NCI-H1417 (cell line): ENCODE data around the gene PLCXD3.

ENCODE experiments used
- DNase-seq, 3 experiments: peaks; one replicate each; lab custom pipeline; 2025; lab: John Stamatoyannopoulos, UW

Gene PLCXD3, protein sequence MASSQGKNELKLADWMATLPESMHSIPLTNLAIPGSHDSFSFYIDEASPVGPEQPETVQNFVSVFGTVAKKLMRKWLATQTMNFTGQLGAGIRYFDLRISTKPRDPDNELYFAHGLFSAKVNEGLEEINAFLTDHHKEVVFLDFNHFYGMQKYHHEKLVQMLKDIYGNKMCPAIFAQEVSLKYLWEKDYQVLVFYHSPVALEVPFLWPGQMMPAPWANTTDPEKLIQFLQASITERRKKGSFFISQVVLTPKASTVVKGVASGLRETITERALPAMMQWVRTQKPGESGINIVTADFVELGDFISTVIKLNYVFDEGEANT

DNA sequence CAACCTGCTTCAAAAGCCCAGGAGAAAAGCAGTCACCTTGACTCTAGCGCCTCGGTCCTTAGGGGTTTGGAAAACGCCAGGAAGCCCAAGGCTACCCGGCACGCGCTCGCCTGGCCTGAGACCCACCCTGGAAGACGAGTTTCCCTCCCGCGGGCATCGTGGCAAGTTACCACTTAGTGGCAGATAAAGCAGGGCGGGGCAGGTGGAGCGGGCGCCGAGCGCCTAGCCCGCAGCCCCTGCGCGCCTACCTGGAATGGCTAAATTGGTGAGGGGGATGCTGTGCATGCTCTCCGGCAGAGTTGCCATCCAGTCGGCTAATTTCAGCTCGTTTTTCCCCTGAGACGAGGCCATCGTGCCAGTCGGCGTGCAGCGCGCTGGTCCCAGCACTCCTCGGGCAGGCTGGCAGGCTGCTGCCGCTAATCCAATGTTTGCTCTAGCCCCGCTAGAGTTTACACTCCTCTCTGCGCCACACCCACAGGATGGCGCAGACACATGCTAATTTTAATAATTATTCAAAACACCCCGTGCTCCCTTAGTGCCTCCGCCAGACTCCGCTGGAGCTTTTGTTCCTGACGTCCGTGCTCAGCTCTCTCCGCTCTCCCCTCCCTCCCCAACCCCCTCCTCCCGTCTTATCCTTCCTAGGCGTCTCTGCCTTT is at the start of gene PLCXD3:
PLCXD3 (minus strand) TSS at position 426 of the 656 bp plus-strand sequence; CDS start at position 351, 75 bp downstream.
- DNase-seq: peak in 2 of 3 experiments; percentile 79 to 89

DNA sequence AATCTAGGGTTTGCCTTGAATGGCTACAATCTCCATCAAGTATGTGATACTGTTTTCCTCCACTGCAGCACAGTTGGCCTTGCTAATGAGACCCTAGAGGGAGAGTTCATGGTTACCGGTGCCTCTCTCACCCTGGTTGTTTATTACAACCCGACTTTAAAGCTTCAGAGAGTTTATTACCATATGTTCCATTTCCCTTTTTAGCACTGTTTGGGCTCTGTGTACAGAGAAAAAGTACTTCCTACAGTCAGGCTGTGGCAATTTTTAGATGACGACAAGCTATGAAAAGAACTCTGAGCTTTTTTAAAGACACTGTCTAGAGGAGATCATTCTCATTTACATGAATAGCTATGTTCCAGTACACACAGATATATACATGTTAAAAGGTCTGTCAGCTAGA is 48.8 kb upstream of the PLCXD3 start:
- DNase-seq: no peak

DNA sequence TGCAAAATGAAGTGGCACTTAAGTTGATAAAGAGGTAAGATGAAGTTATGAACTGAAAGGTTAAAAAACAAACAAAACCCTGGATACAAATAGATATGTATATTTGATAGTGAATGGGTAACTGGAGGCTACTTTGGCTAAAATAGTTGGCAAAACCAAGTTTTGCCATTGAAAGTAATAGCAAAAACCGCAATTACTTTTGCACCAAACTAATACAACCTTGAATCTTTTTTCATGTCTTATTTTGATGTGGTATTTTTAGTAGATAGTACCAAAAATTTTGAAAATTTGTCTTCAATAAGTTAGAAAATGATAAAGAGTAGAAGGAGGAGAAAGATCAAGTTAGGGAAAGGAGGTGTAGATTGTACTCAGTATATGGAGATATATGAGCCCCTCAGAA is 47.9 kb upstream of the PLCXD3 start:
- DNase-seq: no peak

DNA sequence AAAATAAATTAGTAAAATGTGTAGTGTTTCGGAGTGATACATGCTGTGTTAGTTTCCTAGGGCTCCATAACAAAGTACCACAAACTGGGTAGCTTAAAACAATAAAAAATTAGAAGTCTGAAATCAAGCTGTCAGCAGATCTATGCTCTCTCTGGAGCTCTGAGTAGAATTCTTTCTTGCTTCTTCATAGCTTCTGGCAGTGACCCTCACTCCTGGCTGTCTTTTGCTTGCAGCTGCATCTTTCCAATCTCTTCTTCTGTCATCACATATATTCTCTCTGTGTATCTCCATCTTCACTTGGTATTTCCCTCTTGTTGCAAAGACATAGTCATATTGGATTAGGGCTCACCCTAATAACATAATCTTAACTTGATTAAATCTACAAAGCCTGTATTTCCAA is 37.6 kb upstream of the PLCXD3 start:
- DNase-seq: no peak

DNA sequence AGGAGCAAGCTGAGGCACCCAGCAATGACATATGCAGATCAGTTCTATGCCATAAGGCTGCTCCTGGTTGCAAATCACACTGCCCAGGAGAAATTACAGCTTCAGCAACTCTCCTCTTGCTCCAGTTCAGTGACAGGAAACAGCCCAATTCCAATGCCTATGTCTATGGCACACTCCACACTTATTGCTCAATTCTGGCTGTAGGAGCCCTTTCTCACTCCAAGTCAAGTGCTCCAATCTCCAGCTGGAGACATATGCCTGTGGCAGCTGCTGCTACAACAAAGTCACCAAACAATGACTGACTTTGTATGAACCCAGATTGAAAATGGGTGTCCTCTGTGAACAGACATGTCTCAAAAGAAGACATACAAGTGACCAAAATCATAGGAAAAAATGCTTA is 31.8 kb upstream of the PLCXD3 start:
- DNase-seq: no peak

DNA sequence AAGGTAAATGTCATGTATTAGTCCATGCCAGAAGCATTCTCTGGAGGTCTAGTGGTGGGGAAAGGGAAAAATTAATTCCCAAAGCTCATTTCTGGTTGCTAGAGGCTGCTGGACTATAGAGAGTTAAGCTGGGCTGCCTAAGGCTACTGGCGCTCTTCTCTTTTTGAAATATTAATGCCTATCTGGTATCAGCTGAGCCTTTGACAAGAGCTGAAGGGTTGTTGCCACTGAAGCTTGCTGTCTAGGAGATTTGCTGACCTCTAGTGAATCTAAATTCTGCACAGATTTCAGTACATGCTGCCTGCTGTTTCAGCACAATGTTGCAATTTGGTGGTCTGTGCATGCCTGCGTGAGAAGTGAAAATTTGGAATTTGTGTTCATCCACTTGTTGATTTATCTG is 29.1 kb upstream of the PLCXD3 start:
- no peak for DNase-seq

DNA sequence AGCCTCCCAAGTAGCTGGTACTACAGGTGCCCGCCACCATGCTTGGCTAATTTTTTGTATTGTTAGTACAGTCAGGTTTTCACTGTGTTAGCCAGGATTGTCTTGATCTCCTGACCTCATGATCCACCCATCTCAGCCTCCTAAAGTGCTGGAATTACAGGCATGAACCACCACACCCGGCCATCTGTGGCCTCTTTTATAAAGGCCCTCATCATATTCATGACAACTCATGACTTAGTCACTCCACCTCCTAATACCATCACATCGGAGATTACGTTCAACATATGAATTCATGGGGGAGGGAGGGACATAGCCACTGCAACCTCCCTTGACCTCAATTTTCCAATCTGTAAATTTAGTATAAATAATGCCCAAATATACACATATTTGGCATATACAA is 27.2 kb upstream of the PLCXD3 start:
- DNase-seq: no peak

DNA sequence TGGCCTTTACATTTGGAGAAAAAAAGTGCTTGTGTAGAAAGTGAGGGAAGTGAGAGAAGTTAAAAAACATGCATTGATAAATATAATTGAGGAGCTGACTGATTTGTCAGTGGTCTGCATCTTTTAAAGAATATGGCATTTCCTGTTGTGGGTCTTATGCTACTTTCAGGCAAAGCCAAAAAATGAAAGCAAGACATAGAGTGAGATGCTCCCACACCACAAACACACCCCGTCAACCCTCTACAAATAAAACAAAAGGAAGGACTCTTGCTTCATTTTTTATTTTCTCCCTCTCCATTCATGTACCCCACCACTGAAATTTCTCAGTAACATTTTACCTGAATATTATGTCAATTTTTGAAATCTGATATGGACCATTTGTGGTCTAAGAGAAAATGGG is 22.1 kb upstream of the PLCXD3 start:
- DNase-seq: no peak

DNA sequence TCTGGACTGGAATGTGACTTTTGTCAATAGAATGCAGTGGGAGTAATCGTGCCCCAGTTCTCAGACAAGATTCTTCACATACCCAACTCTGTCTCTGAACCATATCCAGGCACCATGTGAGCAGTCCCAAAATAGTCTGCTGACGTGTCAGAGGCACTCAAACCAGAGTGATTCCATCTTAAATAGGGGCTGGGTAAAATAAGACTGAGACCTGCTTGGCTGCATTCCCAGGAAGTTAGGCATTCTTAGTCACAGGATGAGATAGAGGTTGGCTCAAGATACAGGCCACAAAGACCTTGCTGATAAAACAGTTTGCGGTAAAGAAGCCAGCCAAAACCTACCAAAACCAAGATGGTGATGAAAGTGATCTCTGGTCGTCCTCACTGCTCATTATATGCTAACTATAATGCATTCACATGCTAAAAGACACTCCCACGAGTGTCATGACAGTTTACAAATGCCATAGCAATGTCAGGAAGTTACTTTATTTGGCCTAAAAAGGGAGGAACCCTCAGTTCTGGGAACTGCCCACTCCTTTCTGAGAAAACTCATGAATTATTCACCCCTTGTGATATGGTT is 16.9 kb upstream of the PLCXD3 start:
- no peak for DNase-seq

DNA sequence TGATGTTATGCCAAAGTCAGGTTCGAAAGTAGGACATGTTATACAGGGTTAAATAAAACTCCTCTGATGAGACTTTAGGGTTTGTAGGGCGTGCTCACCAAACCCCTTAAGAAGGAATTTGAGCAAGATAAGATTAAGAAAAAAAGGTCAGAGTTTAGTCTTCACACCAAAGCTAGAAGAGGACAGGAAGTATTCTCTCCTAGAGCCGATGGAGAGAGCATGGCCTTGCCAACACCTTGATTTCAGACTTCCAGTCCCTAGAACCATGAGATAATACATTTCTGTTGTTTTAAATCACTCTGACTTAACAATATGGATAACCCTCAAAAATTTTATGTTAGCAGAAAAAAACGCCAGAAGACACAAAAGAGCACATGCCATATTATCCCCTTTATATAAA is 16.3 kb upstream of the PLCXD3 start:
- no peak for DNase-seq

DNA sequence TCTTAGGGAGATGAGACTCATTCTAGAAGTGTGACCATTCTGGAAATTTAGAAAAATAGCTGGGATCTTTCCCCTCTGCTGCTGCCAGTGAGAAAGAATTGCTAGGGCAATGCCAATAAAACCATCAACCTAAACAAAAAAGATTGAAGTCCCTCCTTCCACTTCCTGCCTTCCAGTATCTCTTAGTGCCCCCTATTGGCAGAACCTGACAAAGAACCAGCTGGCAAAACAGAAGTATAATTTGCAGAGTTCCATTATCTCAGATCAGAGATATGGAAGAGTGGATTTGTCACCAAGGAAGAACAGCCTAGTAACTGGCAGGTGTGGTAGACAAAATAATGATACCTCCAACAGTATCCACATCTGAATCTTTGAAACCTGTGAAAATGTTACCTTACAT is 13.8 kb upstream of the PLCXD3 start:
- peak in 1 of 3 experiments; percentile 52 for DNase-seq

DNA sequence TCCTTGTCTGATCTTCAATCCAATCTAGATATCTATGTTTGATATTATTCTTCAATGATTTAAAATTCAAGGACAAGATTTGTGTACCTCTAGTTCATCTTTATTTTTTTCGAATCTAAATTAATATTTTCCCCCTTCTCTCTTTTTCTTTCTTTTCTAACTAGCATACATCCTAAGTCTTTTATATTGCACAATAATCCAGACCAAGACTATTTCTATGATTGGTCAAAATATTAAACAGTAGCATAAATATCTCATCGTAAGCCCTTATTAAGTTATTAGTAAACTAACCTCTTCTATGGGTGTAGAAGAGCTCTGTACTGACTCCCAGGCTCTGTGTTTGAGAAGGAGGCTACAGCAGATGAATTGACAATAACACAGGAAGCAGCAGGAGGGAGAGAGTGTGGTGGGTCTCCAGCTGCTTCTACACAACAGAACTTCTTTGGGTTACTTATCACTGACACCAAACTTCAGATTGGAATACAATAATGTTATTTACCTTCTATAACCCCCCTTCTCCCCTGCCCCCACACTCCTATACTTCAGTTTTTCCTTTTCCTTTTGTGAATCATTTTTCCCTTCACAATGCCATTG is 11.9 kb upstream of the PLCXD3 start:
- DNase-seq: no peak

DNA sequence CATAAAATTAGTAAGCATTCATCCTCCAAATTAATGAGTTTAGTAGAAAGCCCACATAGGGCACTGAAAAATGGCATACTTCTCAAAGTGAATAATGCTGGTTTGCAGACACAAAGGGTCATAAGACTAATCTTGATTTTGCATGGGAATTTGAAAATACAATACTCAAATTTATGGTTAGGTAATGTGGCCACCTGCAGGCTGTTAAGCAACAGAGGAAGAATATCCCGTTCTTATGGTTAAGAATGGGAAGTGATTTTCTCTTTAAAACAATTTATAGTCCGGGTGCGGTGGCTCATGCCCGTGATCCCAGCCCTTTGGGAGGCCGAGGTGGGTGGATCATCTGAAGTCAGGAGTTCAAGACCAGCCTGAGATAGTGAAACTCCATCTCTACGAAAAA is 9.4 kb upstream of the PLCXD3 start:
- peak in 1 of 3 experiments; percentile 38 for DNase-seq

DNA sequence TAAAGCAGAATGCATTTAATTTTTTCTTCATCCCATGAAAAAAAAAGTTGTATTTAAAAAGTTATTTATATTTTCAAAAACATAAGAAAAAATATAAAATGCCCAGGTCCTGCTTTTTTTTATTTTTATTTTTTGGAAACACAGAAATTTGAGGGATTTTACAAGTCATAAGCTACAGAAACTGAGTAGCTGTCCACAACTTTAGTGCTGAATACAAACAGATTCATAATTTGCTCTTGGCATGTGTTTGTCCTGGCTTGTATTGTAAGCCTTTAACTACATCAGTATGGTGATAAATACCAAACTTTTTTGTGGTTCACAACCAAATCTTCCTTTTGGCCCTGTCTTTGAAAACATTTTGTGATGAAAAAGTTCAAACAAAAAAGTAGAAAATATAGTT is 7.5 kb upstream of the PLCXD3 start:
- no peak for DNase-seq

DNA sequence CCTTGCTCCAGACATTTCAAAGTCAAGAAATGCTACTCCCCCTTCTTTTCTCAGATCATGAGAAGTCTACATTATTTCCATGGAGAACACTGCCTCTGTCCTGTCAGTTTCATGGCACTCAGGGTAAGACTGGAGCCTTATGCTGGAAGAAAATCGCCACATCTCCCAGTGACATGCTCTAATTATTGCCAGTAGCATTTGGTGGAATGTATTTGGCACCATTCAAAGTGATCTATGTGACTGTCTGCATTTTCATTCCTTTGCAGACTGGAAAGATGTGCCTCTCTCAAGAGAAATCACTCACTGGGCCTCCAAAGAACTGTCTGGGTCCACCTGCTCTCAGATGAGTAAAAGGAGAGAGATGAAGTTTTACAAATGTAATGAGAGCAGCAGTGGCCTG is 840 bp upstream of the PLCXD3 start:
- peak in 1 of 3 experiments; percentile 44 for DNase-seq

DNA sequence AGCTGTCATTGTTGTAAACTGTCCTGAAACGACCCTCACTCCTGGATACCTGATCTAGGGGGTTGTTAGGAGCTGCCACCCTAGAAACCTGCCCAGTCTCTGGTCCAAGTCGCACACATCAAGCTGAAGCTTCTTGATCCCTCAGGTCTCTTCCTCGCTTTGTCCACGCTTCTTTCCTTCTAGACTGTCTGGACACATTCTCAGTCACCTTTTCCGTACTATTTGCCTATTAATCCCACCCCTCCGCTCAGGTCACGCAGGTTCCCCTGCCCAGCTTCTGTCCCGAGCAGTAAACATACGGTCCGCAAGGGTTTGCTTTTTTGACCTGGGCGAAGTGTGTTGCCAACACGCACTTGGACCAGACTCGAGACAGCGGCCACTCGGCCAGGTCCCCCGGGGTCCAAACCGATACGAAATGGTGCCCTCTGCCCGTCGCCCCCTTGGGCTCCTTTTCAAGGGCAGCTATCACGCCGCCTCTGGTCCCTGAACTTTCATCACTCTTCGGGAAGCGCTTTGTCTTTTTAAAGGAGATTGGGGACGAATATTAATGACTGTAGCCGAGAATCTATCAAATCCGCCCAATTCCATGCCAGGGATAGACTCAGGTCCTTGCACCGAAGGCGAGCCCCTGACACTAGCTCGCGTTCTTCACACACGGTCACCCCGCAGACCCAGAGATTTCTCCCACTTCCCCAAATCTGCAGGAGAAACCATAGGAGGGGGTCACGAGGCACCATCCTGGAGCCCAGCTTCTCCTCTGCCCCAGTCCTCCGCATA is 814 bp downstream of the PLCXD3 start:
- DNase-seq: peak in 1 of 3 experiments; percentile 35

DNA sequence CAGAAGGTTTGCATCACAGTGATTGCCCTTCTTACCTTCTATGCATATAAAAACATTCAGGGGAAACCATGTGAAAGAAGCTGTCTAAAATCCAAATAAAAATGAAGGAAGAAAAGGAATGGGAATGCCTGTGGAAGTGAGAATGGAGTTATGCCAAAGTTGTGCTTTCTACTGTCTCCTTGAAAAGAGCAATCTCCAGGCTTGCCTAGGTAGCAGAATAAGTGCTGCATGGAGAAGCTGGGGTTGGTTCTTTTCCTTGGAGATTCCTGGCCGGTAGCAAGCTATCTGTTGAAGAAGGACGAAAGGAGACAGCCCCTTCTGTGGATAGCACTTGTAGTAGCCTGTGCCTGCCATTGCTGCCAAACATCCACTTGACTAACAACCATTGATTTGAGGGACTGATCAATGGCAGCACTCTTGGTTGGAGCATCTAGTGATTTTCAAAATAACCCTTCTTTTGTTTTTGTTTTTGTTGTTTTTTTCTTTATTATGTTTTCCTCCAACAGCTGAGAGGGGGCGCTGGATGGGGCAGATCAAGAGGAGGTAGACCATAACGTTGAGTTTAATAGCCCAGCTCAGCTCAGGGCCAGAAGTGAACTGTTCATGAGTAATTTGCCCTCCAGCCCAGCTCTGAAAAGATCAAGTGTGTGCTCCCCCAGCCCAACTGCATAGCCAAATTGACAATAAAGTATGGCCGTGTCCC is 1.6 kb downstream of the PLCXD3 start:
- DNase-seq: no peak

DNA sequence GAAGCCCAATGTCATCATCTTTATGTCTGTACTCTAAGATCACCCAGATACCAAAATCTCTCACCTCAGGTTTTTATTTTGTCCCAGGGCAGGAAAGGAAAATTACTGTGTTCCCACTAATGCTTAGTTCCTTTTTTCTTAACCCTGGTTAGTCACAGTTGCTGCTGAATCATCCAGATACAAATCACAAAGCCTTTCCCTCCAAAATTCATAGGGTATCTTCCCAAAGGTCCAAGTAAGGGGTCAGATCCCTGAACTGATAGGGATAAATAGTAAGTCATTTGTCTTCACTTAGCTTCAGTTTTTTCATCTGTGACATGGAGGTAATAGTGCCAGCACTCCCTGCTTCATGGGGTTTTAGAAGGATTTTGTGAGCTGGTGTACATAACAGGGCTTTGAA is 2.2 kb downstream of the PLCXD3 start:
- peak in 1 of 3 experiments; percentile 56 for DNase-seq

DNA sequence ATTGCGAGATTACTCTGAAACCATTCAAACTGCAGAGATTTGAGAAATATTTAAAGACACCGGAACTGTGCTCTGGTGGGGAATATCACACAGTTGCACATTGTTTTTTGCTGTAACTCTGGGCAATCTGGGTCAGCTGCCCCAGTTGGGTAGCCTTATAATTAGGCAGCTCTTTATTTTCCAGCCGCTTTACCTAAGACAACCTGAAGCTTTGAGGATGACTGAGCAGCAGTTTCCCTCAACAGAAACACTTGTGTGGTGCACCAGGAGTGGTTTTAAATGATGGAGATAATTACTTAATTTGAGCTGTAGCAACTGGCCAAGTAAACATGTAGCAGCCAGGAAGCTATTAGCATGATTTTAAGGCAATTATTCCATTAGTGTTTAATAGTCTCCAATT is 2.9 kb downstream of the PLCXD3 start:
- DNase-seq: peak in 2 of 3 experiments; percentile 61 to 91

DNA sequence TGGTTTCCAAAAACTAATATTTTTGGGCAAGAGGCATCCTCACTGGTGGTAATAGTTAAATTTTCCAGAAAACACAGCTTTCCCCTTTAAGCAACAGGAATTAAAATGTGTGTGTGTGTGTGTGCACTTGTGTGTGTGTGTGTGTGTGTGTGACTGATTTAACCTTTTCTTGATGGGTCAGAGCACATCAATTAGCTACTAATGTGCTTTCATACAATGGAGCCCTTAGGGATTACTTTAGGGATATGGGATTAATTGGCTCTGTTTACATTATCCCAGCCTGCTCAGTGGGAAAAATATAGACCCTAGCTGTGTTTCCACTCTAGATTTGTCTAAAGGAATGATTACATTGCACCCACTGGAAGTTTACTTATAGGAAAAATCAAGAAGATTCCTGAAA is 6.5 kb downstream of the PLCXD3 start:
- peak in 1 of 3 experiments; percentile 41 for DNase-seq

DNA sequence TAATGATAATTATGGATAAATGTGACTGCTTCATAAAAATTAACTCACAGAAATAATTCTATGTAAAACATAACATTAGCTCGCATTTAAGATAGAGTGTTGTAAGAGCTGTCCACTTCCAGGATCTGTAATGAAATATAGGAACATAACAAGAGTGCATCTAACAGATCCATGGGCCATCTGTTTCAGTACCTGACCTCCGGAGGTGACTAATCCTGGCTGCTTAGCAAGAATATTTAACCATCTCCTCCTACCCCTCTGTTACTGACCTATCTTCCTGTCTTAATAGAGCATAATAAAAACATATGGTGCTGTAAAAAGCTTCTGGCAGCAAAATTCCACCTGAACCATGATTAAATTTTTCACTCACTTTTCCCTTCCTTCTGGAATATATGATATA is 7.1 kb downstream of the PLCXD3 start:
- DNase-seq: no peak
